ENCODE measurements around the gene CPED1.
"Not testable (repeated sequence)": the region's sequence is repeated elsewhere in the genome, so short reads cannot be mapped to it uniquely, and the experiment has no call there.

The CPED1 gene

DNA sequence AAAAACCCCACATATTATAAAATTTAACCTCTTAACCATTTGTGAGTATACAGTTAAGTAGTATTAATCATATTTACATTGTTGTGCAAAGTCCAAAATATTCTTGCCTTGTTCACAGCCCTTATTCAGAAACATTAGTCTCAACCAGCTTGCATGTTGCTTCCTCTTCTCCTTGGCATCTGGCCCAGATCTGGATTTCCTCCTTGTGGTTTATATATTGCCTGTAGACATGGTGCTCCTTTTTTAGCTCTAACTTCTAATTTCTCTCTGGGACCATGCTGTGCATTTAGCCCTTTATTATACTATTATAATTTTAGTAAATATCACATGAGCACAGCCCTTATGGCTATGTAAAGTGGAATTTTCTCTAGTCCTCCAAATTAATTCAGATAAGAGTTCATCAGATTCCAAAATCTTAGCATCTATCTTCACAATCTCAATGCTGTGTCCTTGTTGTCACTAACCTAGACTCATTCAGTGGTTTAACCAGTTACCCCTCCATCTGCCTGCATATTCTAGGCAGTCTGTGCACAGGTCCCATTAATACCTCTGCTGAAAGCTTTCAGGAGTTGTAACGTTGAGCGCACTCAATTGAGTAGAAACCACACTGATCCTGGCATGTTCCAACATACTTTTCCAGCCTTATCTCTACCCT, 7.9 kb downstream of the CPED1 start:
- no peak for DNase-seq (ENCODE audit: low read depth in 4 of 4, low spot score in 1 of 4)

DNA sequence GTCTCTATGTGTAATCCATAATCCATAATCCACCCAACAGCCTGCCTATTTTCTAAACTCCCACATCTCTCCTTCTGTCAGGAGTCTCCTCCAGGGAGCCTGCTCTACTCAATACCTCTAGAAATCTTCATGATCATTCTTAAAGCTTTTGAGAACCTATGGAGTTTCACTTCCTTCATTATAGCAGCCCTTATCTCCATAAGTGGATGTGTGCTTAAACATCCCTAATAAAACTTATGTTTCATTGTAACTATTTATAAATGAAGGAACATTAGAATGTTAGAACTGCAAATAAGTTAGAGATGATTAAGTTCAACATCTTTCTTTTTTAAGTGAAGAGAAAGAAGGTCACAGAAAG, 8.5 kb downstream of the CPED1 start:
- no peak for DNase-seq (ENCODE audit: low read depth in 4 of 4, low spot score in 1 of 4)

- DNase-seq (ENCODE audit: low read depth in 4 of 4, low spot score in 1 of 4), result no peak
Measured at GRCh38 chr7:120997882-120998474, 9.5 kb downstream of the CPED1 start.

DNA sequence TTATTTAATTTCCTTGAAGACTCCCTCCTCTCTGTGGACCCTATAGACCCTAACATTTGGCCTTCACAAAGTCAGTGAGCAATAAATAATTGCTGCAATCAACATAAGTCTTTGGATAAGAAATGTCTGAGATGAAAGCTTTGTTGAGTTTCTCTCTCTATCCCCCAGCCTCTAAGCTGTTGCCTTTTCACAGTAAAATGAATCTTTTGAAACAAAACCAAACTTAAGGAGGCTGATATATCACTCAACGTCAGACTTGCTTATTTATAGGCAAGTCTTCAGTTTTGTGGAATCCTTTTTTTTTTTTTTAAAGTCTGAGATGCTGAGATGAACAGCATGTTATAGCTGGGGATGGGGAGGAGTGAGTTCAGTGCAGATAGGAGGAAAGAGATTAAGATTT, 10.0 kb downstream of the CPED1 start:
- DNase-seq (ENCODE audit: low read depth in 4 of 4, low spot score in 1 of 4), result no peak

DNA sequence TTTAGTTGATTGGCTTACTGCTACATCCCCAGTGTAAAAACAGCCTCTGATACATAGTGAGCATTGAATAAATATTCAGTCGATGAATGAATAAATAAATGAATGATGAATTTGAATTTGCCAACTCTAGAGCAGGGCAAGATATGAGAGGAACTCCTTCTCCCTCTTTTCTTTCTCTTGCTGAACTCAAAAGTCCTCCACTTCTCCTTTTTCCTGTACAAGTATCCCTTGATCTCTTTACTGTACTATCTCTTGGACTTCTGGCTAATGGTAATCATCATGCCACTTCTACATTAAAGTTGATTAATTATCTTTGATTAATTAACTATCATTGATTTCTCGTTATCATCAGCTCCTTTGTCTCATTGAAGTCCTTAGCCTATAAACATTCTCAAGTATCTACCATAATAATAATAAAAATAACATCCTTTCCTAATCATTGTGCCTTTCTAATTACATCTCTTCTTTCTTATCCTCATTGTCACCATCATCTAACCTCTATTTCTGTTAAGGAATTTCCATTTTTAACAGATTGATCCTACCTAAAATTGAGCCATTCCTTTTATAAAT, 10.6 kb downstream of the CPED1 start:
- DNase-seq (ENCODE audit: low read depth in 4 of 4, low spot score in 1 of 4), result no peak

GRCh38 chr7:121000081-121000983, 11.8 kb downstream of the CPED1 start:
- no peak for DNase-seq (ENCODE audit: low read depth in 4 of 4, low spot score in 1 of 4)

DNA sequence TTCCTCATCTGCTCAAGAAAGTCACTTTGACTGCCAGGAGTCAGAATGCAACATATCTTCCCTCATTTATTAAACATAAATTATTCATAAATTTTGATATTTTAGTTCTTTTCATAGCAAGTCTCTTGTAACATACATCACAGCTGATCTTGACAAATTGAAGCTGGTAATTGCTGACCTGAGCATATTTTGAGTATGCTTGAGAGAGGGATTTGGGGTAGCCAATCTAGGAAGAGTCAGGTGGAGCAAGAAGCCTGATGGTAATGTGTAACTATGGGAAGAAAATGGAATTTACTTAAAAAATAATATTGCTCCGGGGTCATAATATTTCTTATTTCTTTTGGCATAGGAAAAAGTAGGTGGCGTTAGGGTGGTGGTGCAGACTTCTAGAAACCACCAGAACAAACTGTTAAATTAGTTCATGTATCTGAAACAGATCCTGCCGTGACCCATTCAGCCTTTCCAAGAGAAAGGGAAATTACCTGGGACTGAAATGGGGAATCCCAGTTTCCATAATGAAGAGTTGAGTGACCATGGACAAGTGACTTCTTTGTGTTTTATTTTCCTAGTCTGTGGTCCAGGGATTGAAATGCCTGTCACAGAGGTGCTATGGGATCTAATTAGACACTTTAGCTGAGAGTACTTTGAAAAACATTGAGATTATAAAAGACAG, 12.9 kb downstream of the CPED1 start:
- DNase-seq (ENCODE audit: low read depth in 4 of 4, low spot score in 1 of 4), result no peak

DNA sequence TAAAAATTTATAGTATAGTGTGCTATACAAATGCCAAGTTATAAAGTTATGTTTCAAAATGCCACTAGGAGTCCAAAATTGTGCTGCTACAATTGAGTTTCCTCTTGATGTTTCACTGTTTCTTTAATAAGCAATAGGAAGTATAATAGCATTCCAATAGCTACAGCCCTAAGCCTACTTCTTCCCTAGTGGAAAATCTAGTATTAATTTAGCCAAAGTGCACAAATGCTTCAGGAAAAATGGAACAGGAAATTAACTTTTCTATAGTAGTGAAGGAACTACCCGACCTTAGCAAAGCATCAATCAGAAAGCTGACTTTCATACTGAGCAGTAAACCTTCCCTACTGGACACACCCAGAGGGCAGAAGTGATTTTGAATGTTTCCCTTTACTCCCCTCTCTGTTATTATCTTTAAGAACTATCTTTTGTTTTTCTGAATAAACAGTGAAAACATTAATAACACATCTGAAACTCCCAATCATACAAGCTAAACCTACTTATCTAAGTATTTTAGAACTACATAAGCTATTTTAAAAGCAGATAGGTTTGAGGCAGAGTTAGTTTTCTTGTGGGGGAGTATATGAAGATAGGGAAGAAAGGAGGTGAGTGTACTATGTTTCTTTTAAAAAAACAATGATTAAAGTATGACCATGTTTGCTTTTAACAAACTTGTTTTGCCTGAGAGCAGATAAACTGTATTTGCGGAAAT, 13.7 kb downstream of the CPED1 start:
- DNase-seq (ENCODE audit: low read depth in 4 of 4, low spot score in 1 of 4), result no peak

DNA sequence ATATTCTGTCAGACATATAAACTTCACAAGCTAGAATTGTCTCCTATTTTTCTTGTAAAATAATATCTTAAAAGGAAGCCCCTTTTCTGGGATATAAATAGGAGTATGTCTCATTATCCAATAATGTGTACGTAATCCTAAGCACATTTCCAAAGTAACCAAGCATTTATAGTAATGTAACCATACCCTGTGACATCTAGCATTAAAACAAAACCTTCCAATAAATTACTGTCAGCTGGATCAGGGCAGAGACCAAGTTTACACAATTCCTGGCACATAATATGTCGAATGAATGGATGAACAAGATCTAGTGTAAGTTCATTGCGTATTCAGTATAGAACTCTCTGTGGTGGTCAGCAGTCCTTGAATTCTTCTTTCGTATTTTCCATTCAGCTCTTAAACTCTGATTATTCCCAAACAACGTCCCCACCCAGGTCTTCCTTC, 14.3 kb downstream of the CPED1 start:
- no peak for DNase-seq (ENCODE audit: low read depth in 4 of 4, low spot score in 1 of 4)

DNA sequence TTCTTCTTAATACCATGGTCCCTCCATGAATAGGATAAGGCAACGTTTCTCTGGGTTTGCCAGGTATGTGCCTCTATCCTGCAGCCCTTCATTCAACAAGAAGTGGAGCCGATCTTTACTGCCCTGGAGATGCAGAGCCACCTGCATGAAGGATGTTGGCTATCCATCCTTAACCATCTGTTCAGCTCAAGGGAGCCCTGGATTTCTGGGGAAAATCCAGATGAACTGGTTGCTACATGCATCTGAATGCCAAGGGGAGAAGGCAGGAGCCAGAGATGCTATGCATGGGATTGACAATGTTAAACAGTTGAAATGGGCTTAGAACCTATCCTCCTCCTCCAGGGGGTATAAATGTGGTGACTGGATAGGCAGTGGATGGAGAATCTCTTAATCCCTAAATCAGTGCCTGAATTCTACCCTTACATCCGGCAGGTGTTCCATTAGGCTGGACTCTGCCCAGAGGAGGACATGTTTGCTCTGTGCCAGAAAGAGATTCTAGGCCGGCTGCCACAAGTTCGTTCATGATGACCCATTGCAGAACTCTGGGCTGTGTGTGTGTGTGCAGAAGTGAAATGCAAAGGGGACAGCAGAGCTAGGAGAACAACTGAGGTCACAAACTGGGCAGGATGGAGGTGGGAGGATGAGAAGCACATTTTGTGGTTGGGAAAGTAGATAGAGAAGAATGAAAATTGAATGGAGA, 15.6 kb downstream of the CPED1 start:
- no peak for DNase-seq (ENCODE audit: low read depth in 4 of 4, low spot score in 1 of 4)

DNA sequence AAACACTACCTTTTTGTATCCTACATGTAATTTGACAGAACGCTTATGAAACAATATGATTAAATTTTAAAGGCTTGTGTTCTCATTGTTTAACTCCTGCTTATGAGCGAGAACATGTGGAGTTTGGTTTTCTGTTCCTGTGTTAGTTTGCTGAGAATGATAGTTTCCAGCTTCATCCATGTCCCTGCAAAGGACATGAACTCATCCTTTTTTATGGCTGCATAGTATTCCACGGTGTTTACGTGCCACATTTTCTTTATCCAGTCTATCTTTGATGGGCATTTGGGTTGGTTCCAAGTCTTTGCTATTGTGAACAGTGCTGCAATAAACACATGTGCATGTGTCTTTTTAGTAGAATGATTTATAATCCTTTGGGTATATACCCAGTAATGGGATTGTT, 16.5 kb downstream of the CPED1 start:
- DNase-seq (ENCODE audit: low read depth in 4 of 4, low spot score in 1 of 4), result not testable (repeated sequence)

GRCh38 chr7:121005996-121006584, 17.6 kb downstream of the CPED1 start:
- no peak for DNase-seq (ENCODE audit: low read depth in 4 of 4, low spot score in 1 of 4)

- no peak for DNase-seq (ENCODE audit: low read depth in 4 of 4, low spot score in 1 of 4)
Measured at GRCh38 chr7:121006711-121007315, 18.3 kb downstream of the CPED1 start.

GRCh38 chr7:121008816-121009215, 20.3 kb downstream of the CPED1 start:
- no peak for DNase-seq (ENCODE audit: low read depth in 4 of 4, low spot score in 1 of 4)

GRCh38 chr7:121011401-121011800, 22.9 kb downstream of the CPED1 start:
- DNase-seq (ENCODE audit: low read depth in 4 of 4, low spot score in 1 of 4), result no peak

DNA sequence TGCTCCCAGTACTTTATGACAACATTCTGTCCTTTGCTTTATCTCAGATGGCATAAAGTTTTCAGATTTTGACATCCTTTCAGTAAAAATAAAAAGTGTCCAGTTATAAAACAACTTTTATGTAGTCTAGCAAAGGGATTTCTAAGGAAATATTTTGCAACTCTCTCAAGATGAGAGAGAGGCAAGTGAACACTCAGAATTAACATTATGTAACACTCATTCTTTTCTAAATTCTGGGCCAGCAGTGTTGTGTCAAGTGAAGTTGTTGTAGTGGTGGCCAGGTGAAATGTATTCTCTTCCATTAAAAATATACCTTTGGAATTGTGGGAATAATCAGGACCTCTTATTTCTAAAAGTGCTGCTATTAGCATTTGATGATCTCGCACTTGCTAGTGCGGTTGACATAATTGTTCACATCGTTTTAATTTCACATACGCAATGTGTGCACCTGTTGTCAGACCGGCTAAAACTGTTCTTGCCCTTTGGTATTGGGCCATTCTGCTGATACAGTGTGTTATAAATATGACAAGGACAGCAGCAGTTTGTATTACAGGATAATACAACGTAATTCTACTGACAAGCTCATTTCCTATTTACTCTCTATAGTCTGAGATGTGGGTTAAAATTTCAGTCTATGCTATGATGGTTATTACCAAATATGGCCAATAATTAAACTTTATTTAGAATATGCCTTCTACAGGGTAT, 23.8 kb downstream of the CPED1 start:
- no peak for DNase-seq (ENCODE audit: low read depth in 4 of 4, low spot score in 1 of 4)

DNA sequence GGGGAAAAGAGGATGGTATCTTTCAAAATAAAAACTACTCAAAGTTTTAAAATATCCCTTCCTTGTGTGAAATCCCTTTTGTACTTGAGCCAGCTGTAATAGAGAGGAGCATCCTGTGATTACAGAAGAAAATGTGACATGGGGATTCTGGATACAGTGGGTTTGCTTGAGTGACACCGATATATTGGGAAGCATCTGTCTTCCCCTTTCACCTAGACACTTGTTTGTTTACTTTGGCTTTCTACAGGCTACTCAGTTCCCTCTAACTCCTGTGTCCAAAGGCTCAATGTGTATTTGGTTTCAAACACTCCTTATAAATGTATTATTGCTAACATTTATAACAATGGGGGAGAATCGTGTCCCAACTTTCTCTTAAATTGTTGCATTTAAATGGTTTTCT, 24.4 kb downstream of the CPED1 start:
- DNase-seq (ENCODE audit: low read depth in 4 of 4, low spot score in 1 of 4), result no peak

DNA sequence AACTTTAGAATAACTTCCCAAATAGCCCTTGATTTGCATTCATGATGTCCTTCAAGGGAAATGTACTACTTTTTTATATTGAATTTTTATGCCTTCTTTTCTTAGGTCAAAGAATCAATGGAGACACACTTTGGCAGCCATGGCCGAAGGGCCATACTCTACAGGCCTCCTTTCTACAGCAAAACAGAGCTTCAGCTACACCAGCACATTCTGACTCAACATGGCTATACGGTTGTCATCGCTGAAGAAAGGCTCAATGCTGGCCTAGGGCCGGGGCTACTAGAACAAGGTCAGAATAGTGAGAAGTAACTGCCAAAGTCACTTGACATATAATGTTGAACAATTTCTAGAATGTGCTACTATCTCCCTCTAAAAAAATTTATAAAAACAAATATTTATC, 27.0 kb downstream of the CPED1 start:
- no peak for DNase-seq (ENCODE audit: low read depth in 4 of 4, low spot score in 1 of 4)

GRCh38 chr7:121016966-121017365, 28.5 kb downstream of the CPED1 start:
- no peak for DNase-seq (ENCODE audit: low read depth in 4 of 4, low spot score in 1 of 4)

All from stimulated activated CD4-positive, alpha-beta T cell treated with anti-CD3 and anti-CD28 coated beads, Interleukin-1b, Interleukin-23, amount 100 ng/mL, for 24 hours (primary cell).